ENCODE data around the gene RASA4B.
"Not testable (repeated sequence)": the region's sequence is repeated elsewhere in the genome, so short reads cannot be mapped to it uniquely, and the experiment has no call there.

The RASA4B gene
- 1.2 to 4.6 (median 2.8) reads per million in 4 experiments for total RNA-seq

DNA sequence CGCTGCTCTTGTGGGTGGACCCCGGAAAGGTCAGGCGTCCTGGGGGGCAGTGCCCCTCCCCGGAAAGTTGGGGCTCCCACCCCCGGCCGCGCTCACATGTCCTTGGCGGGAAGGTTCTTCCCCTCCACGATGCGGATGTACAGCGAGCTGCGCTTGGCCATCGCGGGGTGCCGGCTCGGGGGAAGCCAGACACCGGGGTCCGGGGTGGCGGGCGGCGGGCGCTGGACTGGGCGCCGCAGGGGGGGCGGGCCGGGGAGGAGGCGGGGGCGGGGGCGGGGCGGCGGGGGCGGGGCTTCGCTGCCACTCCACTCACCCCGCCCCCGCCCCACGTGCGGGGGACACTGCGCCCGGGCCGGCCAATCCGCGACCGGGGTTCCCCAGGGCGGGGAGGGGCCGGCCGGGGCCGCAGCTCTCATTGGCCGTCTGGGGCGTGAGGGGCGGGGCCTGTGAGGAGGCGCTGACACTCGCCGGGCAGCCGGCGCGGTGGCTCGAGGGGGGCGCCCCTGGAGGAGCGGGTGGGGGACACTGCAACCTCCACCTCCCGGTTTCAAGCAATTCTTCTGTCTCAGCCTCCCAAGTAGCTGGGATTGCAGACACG is at the start of gene RASA4B:
Gene RASA4B (minus strand): TSS at position 228 of the 598 bp plus-strand sequence. CDS start 67 bp downstream, at position 161.
- not testable (repeated sequence) for DNase-seq

DNA sequence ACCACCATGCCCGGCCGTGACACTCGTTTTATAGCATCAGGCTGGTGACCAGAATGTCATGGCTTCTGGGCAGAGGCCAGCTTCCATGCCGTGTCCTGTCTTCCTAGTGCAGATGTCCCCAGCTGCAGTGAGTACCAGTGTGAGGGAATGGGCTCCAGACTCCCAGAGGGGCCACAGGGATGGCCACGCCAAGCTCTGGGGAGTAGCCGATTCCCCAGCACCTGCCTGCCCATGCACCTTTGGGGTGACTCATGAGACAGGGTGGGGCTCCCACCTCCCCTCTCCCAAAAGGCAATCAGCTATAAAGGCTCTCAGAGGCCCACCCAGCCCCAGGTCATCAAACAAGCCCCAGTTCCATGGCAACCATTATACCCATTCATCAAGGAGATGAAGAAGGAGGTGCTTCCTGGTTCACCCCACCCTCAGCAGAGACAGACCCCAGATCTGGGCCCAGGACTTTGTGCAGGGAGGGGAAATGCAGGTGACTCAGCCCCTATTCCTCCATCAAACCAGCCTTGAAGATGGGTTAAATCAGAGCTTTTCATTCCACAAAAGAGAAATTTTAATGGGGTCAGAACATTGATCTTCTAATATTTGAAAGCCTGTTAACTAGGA is 33.3 kb upstream of the RASA4B start, which contains the start of gene SPDYE2:
Gene SPDYE2 (plus strand): TSS at position 419 of the 615 bp plus-strand sequence. CDS start 2,030 bp downstream, outside the sequence.
- not testable (repeated sequence) for DNase-seq

DNA sequence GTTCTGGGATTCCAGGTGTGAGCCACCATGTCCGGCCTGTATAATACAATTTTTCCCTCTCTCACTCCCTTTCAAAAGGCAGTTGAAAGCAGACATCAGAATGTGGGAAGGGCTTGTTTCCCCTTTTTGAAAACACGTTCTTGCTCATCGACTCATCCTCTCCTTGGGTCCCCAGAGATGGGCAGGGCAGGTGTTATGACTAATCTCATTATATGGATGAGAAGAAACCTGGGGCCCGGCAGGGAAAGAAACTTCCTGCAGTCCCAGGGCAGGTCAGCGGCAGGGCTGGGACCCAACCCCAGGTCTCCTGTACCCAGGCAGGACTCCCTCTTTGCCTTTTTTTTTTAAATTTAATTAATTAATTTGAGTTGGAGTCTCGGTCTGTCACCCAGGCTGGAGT is 28.8 kb upstream of the RASA4B start:
- DNase-seq, result not testable (repeated sequence)

DNA sequence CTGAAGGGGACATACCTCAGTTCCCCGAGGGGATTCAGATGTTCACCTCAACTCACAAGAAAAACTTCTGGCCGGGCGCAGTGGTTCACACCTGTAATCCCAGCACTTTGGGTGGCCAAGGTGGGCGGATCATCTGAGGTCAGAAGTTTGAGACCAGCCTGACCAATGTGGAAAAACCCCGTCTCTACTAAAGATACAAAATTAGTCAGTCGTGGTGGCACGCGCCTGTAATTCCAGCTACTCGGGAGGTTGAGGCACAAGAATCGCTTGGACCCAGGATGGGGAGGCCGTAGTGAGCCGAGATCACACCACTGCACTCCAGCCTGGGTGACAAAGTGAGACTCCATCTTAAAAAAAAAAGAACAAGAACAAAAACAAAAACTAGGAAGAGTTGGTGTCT is 27.7 kb upstream of the RASA4B start:
- DNase-seq, result not testable (repeated sequence)

DNA sequence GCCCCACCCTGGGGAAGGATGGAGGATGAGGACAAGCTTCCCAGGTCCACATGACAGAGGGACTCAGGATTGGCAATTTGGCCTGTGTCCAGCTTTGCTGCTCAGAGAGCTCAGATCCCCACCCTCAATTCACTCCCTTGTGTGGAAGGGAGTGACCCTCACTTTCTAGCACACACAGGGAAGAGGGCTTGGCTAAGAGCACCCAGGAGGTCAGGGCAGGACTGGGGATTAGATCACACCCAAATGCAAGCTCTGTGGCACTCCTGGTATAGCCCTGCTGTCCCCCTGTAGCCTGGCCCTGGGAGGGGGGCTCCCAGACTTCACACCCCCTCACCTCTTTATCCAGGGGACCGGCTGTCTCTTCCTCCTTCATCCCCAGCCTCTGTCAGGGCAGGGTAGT is 26.8 kb upstream of the RASA4B start:
- DNase-seq, result not testable (repeated sequence)

DNA sequence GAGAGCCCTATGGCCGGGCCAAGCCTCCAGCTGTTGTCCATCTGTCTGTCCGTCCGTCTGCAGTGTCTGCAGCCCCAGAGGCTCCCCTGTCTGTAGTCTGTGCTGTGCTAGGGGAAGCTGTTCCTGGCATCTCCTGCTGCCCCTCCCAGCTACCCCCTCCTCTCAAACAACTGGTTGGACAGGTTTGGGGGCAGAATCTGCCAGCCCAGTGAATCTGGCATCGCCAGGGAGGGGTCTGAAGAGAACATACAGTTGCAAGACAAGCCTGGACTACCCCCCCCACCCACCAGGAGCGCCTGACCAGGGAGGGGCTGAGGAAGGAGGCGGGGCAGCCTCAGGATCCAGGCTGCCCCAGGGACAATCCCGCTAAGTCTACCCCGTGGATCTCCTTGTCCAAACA is 26.0 kb upstream of the RASA4B start, which contains the start of gene UPK3BL2:
Gene UPK3BL2 (minus strand): TSS at position 101 of the 400 bp plus-strand sequence. CDS start 60 bp downstream, at position 41.
- not testable (repeated sequence) for DNase-seq

DNA sequence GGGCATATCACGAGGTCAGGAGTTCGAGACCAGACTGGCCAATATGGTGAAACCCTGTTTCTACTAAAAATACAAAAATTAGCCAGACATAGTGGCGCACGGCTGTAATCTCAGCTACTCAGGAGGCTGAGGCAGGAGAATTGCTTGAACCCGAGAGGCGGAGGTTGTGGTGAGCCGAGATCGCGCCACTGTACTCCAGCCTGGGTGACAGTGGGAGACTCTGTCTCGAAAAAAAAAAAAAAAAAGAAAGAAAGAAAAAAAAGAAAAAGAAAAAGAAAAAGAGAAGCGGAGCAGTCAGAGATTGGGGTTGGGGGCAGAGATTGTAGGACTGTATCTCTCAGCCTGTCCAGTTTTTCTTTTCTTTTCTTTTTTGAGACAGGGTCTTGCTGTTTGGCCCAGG is 25.2 kb upstream of the RASA4B start:
- not testable (repeated sequence) for DNase-seq

DNA sequence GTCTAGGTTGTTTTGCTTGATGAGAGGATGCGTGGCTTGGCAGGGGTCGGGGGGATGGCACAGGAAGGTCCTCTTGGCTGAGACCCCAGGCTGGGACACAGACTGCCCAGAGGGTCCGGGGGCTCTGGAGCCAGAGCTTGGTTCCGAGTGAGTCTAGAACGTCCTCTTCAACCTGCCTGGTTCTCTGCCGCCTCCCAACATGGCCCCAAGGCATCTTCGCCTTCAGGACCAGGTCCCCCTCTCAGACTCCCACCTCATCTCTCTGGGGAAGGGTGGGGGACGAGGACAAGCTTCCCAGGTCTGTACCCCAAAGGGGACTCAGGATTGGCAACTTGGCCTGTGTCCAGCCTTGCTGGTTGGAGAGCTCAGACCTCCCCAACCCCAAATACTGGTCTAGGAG is 24.5 kb upstream of the RASA4B start:
- DNase-seq, result not testable (repeated sequence)

DNA sequence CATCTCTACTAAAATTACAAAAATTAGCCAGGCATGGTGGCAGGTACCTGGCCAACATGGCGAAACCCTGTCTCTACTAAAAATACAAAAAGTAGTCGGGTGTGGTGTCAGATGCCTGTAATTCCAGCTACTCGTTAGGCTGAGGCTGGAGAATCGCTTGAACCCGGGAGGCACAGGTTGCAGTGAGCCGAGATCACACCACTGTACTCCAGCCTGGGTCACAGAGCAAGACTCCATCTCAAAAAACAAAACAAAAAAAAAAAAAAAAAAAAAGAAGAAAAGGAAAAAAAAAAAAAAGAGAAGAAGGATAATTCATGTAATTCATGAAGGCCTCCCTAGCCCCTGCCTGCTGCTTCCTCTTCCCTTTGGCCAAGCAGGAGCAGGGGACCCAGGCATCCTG is 23.0 kb upstream of the RASA4B start:
- not testable (repeated sequence) for DNase-seq

DNA sequence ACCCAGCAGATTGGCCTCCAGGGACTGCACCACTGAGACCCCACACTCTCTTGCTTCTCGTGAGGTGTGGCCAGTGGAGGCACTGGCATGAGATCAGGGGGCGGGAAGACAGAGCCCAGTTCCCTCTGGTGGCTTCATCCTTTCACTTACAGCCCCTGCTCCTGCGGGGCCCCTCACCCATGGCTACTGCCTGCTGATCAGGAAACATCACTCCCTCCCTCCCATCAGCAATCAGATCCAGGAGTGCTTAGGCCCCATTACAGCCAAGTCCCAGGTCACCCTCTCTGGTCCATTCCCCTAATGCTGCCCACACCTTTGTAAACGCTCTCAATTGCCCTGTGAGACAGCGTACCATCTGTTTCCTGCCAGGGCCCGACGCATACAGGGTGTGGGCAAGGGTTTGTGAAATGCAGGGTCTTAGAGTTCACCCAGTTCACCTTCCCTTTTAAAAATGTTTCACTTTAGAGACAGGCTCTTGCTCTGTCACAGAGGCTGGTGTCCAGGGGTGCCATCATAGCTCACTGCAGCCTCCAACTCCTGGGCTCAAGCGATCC is 17.6 kb upstream of the RASA4B start:
- not testable (repeated sequence) for DNase-seq

DNA sequence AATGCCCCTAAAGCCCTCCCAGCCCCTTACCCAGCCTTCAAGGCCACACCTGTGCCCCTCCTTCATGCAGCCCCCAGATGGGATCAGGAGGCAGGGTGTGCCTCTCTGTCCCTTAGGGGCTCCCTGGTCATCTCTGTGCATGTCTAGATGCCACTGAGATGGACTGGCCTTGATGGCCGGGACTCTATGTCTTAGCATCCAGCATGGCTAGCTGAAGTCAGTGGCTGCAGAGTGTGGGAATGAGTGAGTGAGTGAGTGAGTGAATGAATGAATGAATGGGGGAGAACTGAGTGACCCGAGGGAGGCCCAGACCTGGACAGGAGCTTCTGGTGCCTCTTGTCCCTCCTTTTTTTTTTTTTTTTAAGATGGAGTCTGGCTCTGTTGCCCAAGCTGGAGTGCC is 14.6 kb upstream of the RASA4B start:
- DNase-seq, result not testable (repeated sequence)

DNA sequence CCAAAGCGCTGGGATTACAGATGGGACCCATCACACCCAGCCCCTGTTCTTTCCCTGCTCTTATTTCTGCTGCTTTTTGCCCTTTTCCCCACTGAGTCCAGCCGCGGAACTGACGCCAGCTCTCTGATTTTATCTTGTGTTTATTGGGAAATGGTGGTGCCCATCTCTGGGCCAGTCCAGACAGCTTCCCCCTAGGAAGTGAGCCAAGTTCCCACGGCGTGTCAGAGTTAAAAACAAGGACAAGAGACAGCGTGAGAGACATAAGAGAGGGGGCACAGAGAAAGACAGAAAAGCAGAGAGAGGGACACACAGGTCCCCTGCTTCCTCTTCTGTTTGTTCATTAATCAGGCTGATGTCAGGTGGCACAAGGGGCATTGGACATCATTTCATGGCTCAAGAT is 14.0 kb upstream of the RASA4B start:
- not testable (repeated sequence) for DNase-seq

DNA sequence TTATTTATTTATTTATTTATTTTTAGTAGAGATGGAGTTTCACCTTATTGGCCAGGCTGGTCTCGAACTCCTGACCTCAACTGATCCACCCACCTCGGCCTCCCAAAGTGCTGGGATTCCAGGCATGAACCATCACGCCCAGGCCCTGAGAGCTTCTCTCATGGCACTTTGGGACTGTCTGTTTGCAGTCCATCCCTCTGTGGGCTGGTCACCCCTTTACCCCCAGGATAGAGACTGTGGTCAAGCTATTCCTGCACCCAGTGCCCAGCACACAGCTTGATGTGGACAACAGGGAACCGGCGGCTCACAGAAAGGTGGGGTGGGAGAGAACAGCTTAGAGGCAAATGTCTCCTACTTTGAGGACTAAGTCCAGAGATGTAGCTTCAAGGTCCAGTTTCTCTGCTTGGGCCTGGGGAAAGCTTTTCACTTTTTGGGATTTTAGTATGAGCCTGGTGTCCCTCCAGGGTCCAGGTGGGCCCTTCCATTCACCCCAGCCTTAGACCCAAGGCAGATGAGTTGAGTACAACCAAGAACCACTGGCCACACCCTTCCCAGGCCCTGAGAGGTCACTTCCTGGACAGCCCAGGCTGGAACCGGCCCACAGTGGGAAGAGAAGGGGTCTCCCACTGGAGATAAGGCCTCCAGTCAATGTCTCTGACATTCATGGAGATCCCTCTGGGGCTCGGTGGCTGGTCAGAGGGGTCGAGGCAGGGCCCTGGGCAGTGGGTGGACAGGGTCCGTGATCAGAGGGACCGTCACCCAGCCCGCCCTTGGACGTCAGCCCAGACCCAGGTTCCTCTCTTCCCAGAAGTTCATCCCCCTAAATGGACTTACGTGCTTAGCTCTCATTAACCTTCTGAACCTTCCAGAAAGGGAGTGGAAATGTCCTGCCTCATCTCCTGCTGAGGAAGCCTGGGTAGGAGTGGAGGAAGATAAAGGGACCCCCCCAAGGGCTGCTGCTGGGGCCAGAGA is 10.5 kb upstream of the RASA4B start:
- not testable (repeated sequence) for DNase-seq

DNA sequence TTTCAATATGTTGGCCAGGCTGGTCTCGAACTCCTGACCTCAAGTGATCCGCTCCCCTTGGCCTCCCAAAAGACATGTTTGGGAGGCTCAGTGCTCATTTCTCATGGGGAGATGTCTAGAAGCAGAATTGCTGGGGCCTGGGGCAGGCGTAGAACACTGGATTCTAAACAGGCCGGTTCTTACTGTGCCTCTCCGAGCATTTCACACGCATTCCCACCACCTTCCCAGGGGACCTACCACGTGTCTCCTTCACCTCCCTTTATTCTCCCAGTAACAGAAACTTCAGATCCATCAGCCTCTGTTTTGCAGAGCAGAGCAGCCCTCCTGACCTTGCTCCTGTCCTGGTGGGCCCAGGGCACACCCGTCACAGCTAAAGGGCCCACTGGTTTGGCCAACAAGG is 9.6 kb upstream of the RASA4B start:
- DNase-seq, result not testable (repeated sequence)

DNA sequence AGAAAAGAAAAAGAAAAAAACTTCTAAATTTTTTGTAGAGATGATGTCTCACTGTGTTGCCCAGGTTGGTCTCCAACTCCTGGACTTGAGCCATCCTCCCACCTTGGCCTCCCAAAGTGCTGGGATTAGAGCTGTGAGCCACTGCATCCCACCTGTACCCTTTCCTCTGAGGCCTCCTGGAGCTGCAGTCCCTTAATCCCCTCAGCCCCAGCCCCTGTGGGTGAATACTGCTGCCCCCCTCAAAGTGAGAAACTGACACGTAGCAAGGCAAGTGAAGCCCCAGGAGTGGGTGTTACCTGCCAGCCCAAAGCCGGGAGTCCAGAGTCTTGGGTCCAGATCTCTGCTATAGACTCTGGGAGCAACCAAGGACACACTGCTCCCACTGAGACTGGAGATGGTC is 7.2 kb upstream of the RASA4B start:
- DNase-seq, result not testable (repeated sequence)

DNA sequence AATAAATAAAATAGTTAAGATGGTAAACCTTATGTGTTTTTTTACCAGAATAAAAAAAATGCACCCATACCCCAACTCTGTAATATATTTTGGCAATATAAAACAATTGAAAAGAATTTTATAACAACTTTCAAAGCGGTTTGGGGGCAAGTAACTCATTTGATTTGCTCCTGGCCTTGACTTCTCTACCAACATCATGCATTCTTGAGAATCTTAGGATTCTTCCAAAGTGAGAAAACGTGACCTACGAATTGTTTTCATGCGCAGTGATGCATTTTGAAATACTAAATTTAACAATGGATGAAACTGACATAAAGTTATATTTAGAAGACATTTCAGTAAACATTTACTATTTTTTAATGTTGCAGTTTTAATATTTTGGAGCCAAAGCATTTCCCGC is 3.2 kb upstream of the RASA4B start:
- DNase-seq, result not testable (repeated sequence)

DNA sequence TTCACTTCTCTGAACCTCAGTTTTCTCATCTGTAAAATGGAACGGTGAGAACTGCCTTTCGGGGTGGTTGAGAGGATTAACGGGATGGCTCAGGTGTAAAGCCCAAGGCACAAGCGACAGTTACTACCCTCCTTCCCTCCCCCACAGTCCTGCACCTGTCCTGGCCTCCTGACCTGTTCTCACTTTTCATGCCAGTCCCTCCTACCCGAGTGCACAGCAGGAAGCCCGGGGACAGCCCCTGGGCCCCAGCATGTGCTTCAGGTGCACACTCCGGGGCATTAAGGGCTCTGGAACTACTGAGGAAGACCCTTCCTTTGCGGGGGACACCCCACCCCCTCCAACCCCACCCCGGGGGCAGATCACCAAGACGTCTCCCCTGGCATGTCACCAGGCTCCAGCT is 626 bp downstream of the RASA4B start:
- DNase-seq, result not testable (repeated sequence)

DNA sequence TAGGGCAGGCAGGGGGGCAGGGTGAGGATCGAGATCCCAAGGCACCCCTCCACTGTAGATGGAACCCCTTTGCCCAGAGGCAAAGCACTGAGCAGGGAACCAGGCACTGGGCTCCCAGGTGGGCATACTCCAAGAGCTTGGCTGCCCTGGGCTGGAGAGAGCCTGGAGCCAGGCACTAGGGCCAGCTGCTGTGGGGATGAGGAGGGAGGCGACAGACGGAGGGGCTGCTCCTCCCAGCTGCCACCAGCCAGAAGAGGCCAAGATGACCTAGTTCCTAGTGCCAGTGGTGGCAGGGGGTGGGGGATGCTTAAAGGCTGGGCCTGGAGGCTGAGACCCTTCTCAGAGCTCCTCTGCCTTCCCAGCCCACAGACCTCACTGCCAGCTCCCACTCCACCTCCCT is 1.7 kb downstream of the RASA4B start:
- not testable (repeated sequence) for DNase-seq

DNA sequence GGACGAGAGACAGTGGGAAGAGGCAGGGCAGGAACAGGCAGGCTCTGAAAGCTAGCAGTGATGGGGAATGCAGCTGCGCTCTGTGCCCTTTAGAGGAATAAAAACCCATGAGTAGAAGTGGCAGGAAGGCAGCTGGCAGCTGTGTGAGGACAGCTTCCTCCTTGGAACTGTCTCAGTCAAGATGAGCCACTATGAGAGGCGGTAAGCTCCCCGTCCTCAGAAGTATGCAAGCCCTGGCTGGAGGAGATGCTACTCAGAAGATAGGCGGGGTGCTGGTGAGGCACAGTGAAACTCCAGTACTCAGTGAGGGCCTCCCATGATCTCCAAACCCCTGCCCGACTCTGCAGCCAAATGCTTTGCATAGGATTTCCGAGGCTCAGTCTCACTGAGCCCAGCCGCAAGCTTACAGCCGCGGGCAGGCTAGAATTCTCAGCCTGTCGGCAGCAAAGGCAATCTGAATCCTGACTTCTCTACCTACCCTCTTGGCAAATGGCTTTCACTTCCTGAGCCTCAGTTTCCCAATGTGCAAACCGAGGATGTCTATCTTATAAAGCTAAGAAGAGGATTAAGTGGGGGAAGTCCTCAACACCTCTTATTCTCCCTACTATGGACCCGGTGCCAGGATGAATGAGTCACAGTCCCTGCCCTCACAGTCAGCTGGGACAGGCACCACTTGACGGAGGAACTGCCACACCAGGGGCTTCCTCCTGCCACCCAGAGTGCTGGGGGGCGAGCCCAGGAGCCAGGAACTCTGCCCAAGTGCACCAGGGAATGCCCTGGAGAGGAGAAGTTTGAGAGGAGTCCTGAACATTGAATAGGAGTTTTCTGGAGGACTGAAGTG is 2.5 kb downstream of the RASA4B start:
- DNase-seq, result not testable (repeated sequence)

DNA sequence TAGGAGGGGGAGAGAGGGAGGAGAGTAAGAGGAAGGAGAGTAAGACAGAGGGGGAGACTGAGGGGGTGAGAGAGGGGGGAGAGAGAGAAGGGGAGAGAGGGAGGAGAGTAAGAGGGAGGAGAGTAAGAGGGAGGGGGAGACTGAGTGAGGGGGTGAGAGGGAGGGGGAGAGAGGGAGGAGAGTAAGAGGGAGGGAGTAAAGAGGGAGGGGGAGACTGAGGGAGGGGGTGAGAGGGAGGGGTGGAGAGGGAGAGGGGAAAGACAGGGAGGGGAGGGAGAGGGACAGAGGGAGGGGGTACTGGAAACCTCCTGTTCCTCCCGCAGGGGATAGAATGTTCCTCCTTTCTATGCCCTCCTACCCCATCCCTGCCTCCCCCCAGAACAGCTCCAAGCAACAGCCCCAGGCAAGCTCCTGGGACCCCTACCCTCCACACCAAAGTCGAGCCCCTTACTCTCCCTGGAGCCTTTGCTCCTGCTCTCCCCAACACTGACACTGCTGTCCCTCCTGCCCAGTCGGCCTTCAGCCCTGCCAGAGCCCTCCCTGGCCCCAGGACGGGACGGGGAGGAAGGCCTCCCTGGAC is 4.8 kb downstream of the RASA4B start:
- not testable (repeated sequence) for DNase-seq

DNA sequence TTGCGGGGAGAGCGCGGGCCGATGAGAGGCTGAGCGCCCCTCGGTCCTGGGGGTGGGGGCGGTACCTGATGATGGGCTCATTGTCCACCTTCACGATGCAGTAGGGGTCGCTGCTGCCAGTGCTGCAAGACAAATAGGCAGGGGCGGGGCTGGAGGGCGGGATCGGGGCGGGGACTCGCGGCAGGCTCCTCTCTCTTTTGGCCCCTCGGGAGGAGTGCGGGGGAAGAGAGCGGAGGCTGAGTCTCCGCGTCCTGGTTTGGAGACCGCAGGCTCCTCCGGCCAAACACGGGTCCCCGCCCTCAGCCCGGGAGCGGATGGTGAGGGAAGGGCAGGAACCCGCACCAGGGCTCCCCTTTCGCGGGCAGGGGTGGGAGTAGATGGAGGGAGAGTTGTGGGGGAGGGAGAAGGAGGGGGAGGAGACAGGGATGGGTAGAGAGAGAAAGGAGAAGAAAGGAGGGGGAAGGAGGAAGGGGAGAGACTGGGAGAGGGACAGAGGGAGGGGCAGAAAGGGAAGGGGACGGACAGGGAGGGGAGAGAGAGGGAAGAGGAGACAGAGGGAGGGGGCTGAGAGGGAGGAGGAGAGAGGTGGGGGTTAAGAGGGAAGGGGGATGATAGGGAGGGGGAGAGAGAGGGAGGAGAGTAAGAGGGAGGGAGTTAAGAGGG is 5.6 kb downstream of the RASA4B start:
- not testable (repeated sequence) for DNase-seq

All from effector CD8-positive, alpha-beta T cell (primary cell).